Upper lobe of left lung (tissue), 6 donors: ENCODE measurements around the gene TBX4. TPM values are rescaled to one million over a fixed set of nuclear protein-coding genes. Genes with fewer than 3 reads are reported as not detected.
A peak's percentile ranks its signal among the peaks of the same experiment; 100 is the strongest.

Source experiments
- ATAC-seq, 2 donors: fragments of 200-7000 bp; cut with Tn5 transposase; one replicate each; pipeline ENCODE4 v1.9.1; 2022; ENCODE audit warnings: mild to moderate bottlenecking in 2 of 2, moderate library complexity in 2 of 2; ENCODE audit not compliant: low FRiP score in 2 of 2
- DNase-seq, 2 donors: peaks; one replicate each; pipeline ENCODE4 v3.0.0-alpha.2; 2019 to 2020
- H3K27ac ChIP-seq, 4 donors: fragments of 200-600 bp; sonication (generic); one replicate each; pipeline ENCODE4 v1.5.1; 2016 to 2019
- H3K27me3 ChIP-seq, 4 donors: fragments of 200-600 bp; sonication (generic); one replicate each; pipeline ENCODE4 v1.5.1; 2017 to 2019
- H3K36me3 ChIP-seq, 4 donors: fragments of 200-600 bp; sonication (generic); one replicate each; pipeline ENCODE4 v1.5.1; 2016 to 2019
- H3K4me1 ChIP-seq, 4 donors: fragments of 200-600 bp; sonication (generic); one replicate each; pipeline ENCODE4 v1.5.1; 2018 to 2019
- H3K4me3 ChIP-seq, 4 donors: fragments of 200-600 bp; sonication (generic); one replicate each; pipeline ENCODE4 v1.5.1; 2017 to 2019; ENCODE audit warnings: mild to moderate bottlenecking in 2 of 4, moderate library complexity in 1 of 4
- H3K9me3 ChIP-seq, 4 donors: fragments of 200-600 bp; sonication (generic); one replicate each; pipeline ENCODE4 v1.5.1; 2018 to 2019
- EP300 ChIP-seq, 4 donors: sonication (generic); formaldehyde crosslinking; IDR thresholded peaks; one replicate each; pipeline ENCODE4 v1.5.1; 2017; ENCODE audit warnings: antibody characterized with exemption in 4 of 4, control low read depth in 2 of 4
- POLR2A ChIP-seq, 4 donors: fragments of 450-650 bp; IDR thresholded peaks; one replicate each; pipeline ENCODE4 v1.5.1; 2016 to 2017; ENCODE audit warnings: antibody characterized with exemption in 4 of 4, mild to moderate bottlenecking in 2 of 4
- POLR2AphosphoS5 ChIP-seq, 2 donors: sonication (generic); formaldehyde crosslinking; IDR thresholded peaks; one replicate each; pipeline ENCODE4 v1.5.1; 2017; ENCODE audit warnings: antibody characterized with exemption in 2 of 2
- WGBS, 2 donors: methylation state at CpG; one replicate each; pipeline ENCODE4 v1.1.5; 2017 to 2018; 5-methylcytosine and 5-hydroxymethylcytosine counted together
- total RNA-seq, 6 donors: library from RNA; depleted of rRNA in 4 of 6; stranded (reverse); fragments of >200 nt in 4 of 6; gene quantifications; one replicate each; pipeline versions ENCODE4 v1.1.0 to v1.2.1, GENCODE V29; 2016 to 2021
- TF ChIP-seq, protein P1 (sequence below), 6 experiments: fragments of 450-650 bp in 4 of 6; fragments of 200-600 bp in 2 of 6; sonication (generic) in 2 of 6; IDR thresholded peaks; one replicate each; pipeline ENCODE4 v1.5.1; 2016 to 2019; ENCODE audit warnings: antibody characterized with exemption in 6 of 6
- donor health status: DM: no; HTN: no; CAD: no; lungs with moderate emphysema.
- donor health status: DM: no; HTN: yes; CAD: no; lungs with severe emphysema.

TBX4 gene
- total RNA-seq, 6 donors from 2014 or later = 10.2 to 69.1 (median 22.7) TPM

DNA sequence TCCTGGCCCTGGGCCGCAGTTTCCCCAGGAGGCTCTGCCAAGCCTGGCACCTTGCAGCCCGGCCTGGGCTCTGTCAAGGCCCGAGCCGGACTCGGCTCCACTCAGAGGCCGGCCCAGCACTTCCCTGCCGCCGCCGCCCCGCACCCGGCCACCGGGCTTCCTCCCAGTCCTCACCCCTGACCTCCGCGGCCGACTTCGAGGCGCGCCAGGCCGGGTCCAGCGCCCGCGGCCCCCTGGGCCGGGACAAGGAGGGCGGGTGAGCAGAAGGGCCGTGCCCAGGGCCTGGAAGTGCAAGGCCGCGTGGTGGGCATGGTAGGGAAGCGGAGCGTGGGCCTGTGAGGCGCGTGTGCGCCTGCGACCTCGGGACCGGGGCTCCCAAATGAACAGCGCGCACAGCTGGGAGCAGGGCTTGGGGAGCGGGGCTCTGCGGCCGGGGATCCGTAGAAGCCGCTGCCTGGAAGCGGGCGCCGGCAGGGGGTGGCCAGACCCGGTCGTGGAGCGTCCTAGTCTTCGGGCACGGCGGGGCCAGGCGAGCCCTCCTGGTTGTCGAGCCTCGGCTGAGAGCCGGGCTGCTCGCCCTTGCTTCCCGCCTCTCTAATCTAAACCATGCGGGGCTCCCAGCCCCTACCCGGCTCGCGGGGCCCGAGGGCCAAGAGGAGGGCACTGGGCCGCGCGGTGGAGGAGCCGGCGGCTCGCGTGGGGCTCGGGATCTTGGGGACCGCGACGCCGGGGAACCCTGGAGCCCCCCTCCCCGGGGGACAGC, 503 bp upstream of the TBX4 start:
- H3K9me3 ChIP-seq = no peaks in the 10 kb centered on the region
- ATAC-seq = peak; percentile 8 to 44
- DNase-seq = peak in 1 of 2 donors; percentile 90
- no peaks in the 10 kb centered on the region for H3K36me3 ChIP-seq
- peak overlapping the region; percentile 81 to 92 (median 87) for H3K27ac ChIP-seq
- H3K4me1 ChIP-seq = peaks cover 13 to 35% (median 23%) of the 10 kb centered on the region in 4 donors
- H3K27me3 ChIP-seq = peaks cover 0 to 51% (median 38%) of the 10 kb centered on the region in 4 donors
- WGBS, 2 donors = 2% methylated on average over 32 to 33 of the region's 75 CpGs
- TF ChIP-seq POLR2A (IDR thresholded peaks at IDR 0.05) (peak in 1 of 4 donors; percentile 31), EP300 (IDR thresholded peaks at IDR 0.05) (no peak), POLR2AphosphoS5 (IDR thresholded peaks at IDR 0.05) (no peak)
- H3K4me3 ChIP-seq = peak overlapping the region; percentile 6 to 52 (median 44)

GRCh38 chr17:61453566-61454380, 1.6 kb downstream of the TBX4 start:
- TF ChIP-seq, protein P1, sequence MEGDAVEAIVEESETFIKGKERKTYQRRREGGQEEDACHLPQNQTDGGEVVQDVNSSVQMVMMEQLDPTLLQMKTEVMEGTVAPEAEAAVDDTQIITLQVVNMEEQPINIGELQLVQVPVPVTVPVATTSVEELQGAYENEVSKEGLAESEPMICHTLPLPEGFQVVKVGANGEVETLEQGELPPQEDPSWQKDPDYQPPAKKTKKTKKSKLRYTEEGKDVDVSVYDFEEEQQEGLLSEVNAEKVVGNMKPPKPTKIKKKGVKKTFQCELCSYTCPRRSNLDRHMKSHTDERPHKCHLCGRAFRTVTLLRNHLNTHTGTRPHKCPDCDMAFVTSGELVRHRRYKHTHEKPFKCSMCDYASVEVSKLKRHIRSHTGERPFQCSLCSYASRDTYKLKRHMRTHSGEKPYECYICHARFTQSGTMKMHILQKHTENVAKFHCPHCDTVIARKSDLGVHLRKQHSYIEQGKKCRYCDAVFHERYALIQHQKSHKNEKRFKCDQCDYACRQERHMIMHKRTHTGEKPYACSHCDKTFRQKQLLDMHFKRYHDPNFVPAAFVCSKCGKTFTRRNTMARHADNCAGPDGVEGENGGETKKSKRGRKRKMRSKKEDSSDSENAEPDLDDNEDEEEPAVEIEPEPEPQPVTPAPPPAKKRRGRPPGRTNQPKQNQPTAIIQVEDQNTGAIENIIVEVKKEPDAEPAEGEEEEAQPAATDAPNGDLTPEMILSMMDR (IDR thresholded peaks at IDR 0.05) = no peak
- no peak for TF ChIP-seq POLR2AphosphoS5 (IDR thresholded peaks at IDR 0.05)
- no peak for TF ChIP-seq EP300 (IDR thresholded peaks at IDR 0.05)
- TF ChIP-seq POLR2A (IDR thresholded peaks at IDR 0.05) = no peak
- peak overlapping the region; percentile 78 to 92 (median 86) for H3K27ac ChIP-seq
- peak overlapping the region in 3 of 4 donors; percentile 18 to 52 (median 52) for H3K4me3 ChIP-seq
- DNase-seq = no peak
- H3K27me3 ChIP-seq = peaks cover 0 to 66% (median 48%) of the 10 kb centered on the region in 4 donors
- no peaks in the 10 kb centered on the region for H3K9me3 ChIP-seq
- ATAC-seq = no peak
- H3K4me1 ChIP-seq = peaks cover 14 to 48% (median 31%) of the 10 kb centered on the region in 4 donors
- 17 to 26% methylated on average over 17 of the region's 17 CpGs for WGBS, 2 donors
- H3K36me3 ChIP-seq = no peaks in the 10 kb centered on the region

GRCh38 chr17:61454381-61455323, 2.4 kb downstream of the TBX4 start:
- Histone ChIP-seq H3K27ac (peak overlapping the region; percentile 78 to 92 (median 86)), H3K9me3 (no peaks in the 10 kb centered on the region), H3K4me1 (peaks cover 21 to 48% (median 31%) of the 10 kb centered on the region in 4 donors), H3K36me3 (no peaks in the 10 kb centered on the region), H3K4me3 (peak overlapping the region; percentile 18 to 52 (median 36)), H3K27me3 (peaks cover 0 to 66% (median 48%) of the 10 kb centered on the region in 4 donors)
- DNase-seq = peak in 1 of 2 donors; percentile 84
- 6 to 11% methylated on average over 40 to 61 of the region's 86 CpGs for WGBS, 2 donors
- TF ChIP-seq POLR2AphosphoS5 (IDR thresholded peaks at IDR 0.05) = no peak
- TF ChIP-seq POLR2A (IDR thresholded peaks at IDR 0.05) = no peak
- TF ChIP-seq EP300 (IDR thresholded peaks at IDR 0.05) = no peak
- TF ChIP-seq, protein P1 (IDR thresholded peaks at IDR 0.05) = no peak
- no peak for ATAC-seq

DNA sequence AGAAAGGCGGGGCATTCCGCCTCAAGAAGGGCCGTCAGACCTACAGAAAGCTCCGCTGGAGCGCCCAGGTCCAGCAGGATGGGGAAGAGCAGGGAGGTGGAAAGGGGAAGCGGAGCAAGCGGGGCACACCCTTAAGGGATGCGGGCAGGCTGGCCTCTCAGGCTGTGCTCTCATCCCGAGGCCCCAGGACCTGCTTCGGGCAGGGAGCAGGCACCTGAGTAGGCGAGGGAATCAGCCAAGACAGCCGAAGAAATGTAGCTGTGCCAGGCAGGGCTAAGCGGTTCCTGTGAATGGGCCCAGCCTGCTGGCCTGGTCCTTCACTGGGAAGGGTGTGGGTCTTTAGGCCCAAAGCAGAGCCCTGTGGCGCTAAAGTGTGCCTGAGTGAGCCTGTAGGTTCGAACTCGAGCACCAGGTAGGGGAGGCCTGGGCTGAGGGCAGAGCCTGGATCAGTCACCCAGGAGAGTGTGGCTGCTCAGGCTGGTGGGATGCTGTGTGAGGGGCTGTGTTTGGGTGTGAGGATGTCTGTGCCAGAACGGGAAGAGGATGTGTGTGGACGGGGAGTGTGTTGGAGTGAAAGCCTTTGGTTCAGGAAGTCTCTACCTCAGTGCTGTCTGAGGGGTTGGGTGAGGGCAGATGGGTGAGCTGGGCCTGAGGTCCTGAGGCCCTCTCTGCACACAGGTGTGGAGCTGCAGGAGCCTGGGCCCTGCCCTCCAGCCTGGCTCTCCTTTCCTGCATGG, 3.3 kb downstream of the TBX4 start:
- H3K27me3 ChIP-seq = peaks cover 0 to 73% (median 47%) of the 10 kb centered on the region in 4 donors
- peak in 1 of 2 donors; percentile 62 for DNase-seq

More for the DNA sequence above, 3.3 kb downstream of the TBX4 start:
- Histone ChIP-seq H3K36me3 (no peaks in the 10 kb centered on the region), H3K4me3 (peak overlapping the region in 3 of 4 donors; percentile 18 to 52 (median 52)), H3K27ac (peak overlapping the region; percentile 78 to 92 (median 86)), H3K4me1 (peaks cover 24 to 48% (median 31%) of the 10 kb centered on the region in 4 donors), H3K9me3 (no peaks in the 10 kb centered on the region)
- TF ChIP-seq POLR2A (IDR thresholded peaks at IDR 0.05) (no peak), POLR2AphosphoS5 (IDR thresholded peaks at IDR 0.05) (no peak), EP300 (IDR thresholded peaks at IDR 0.05) (no peak)
- TF ChIP-seq, protein P1 (IDR thresholded peaks at IDR 0.05) = no peak
- no peak for ATAC-seq
- 39 to 40% methylated on average over 16 to 18 of the region's 18 CpGs for WGBS, 2 donors
